K562 (cell line): ENCODE results near the gene PRCP. TPM values are rescaled to one million over a fixed set of nuclear protein-coding genes. Genes with fewer than 3 reads are reported as not detected.

ENCODE experiments used
- ATAC-seq: fragments of 200-7000 bp; cut with Tn5 transposase; 3 replicates; pipeline ENCODE4 v1.9.1; 2020; ENCODE audit warnings: moderate library complexity
- BruUV-seq: library from RNA; stranded (reverse); fragments of 400-500 nt; replicated peaks from 2 replicates; lab custom pipeline; 2021; lab: Mats Ljungman, UMichigan
- CTCF ChIA-PET: fragments of 300-600 bp; formaldehyde crosslinking; extraction: SDS; loops from one replicate; lab custom pipeline; 2021; ENCODE audit warnings: low intra/inter-chr PET ratio; lab: Yijun Ruan, JAX
- POLR2A ChIA-PET: fragments of 300-600, 350-650 bp; sonication (Branson Sonifier 250); formaldehyde crosslinking; extraction: SDS; loops from one replicate; lab custom pipeline; 2021; ENCODE audit warnings: antibody characterized with exemption, inconsistent platforms; lab: Yijun Ruan, JAX
- DNase-seq, 4 experiments: peaks; one replicate each; pipeline versions ENCODE4 v3.0.0 to v3.0.0-alpha.2; 2011 to 2018; ENCODE audit warnings: low spot score in 3 of 4, mixed read lengths in 3 of 4; ENCODE audit errors: extremely low read depth in 1 of 4
- FAIRE-seq: peaks from 2 replicates; lab custom pipeline; 2011; peaks lifted over from hg19 to GRCh38; lab: Jason Lieb, UNC
- H2AFZ ChIP-seq: 2 replicates; pipeline ENCODE4 v1.6.0; 2011; ENCODE audit warnings: low read depth, low read length, control low read depth, inconsistent platforms
- H3K27ac ChIP-seq: fragments of 200-600 bp; 3 replicates; pipeline ENCODE4 v1.8.0; 2011; ENCODE audit warnings: low read depth, mild to moderate bottlenecking, control low read depth, inconsistent platforms, low read length, moderate library complexity, mixed read lengths; ENCODE audit errors: extremely low read depth
- H3K27me3 ChIP-seq, 2 experiments: fragments of 300-600 bp in 1 of 2; 2 replicates in 1 of 2; 3 replicates in 1 of 2; pipeline versions ENCODE4 v1.6.0 to v1.8.0; 2011; ENCODE audit warnings: inconsistent platforms in 2 of 2, low read length in 2 of 2, mild to moderate bottlenecking in 1 of 2, mixed read lengths in 1 of 2, moderate library complexity in 1 of 2; ENCODE audit not compliant: control insufficient read depth in 2 of 2, insufficient read depth in 2 of 2
- H3K36me3 ChIP-seq: fragments of 300-600 bp; 3 replicates; pipeline ENCODE4 v1.8.0; 2011; ENCODE audit warnings: mild to moderate bottlenecking, low read length, inconsistent platforms; ENCODE audit not compliant: control insufficient read depth, insufficient read depth
- H3K4me1 ChIP-seq, 2 experiments: fragments of 200-600 bp in 1 of 2; replicated peaks in 1 of 2; 2 replicates in 1 of 2; 3 replicates in 1 of 2; pipeline versions ENCODE4 v1.5.1 to v1.8.0; 2011; ENCODE audit warnings: inconsistent platforms in 2 of 2, low read length in 2 of 2, mild to moderate bottlenecking in 1 of 2, mixed read lengths in 1 of 2, moderate library complexity in 1 of 2; ENCODE audit not compliant: control insufficient read depth in 2 of 2, insufficient read depth in 2 of 2
- H3K4me2 ChIP-seq: 2 replicates; pipeline ENCODE4 v1.6.1; 2011; ENCODE audit warnings: low read length, control low read depth, inconsistent platforms, mixed read lengths; ENCODE audit not compliant: insufficient read depth
- H3K4me3 ChIP-seq: fragments of 200-600 bp; sonication (generic), shearing (Covaris generic); 2 replicates; pipeline ENCODE4 v1.5.1; 2016; ENCODE audit warnings: control low read depth, inconsistent platforms
- H3K79me2 ChIP-seq: fragments of 200-600 bp; 3 replicates; pipeline ENCODE4 v1.8.0; 2011; ENCODE audit warnings: low read length, inconsistent platforms; ENCODE audit not compliant: control insufficient read depth, insufficient read depth
- H3K9ac ChIP-seq, 2 experiments: 2 replicates each; pipeline versions ENCODE4 v1.6.0 to v1.6.1; 2011; ENCODE audit warnings: low read depth in 2 of 2, low read length in 2 of 2, control low read depth in 1 of 2, inconsistent platforms in 1 of 2, mild to moderate bottlenecking in 1 of 2, mixed read lengths in 1 of 2; ENCODE audit not compliant: insufficient read depth in 1 of 2
- H3K9me1 ChIP-seq: one replicate; pipeline ENCODE4 v1.6.0; 2011; ENCODE audit warnings: inconsistent platforms, mild to moderate bottlenecking, low read length, moderate library complexity; ENCODE audit not compliant: control insufficient read depth, insufficient read depth
- H3K9me3 ChIP-seq: replicated peaks from 2 replicates; pipeline ENCODE4 v1.5.1; 2011; ENCODE audit warnings: low read depth, low read length, inconsistent platforms; ENCODE audit not compliant: control insufficient read depth, insufficient read depth
- H4K20me1 ChIP-seq: replicated peaks from 2 replicates; pipeline ENCODE4 v1.6.1; 2011; ENCODE audit warnings: low read length, inconsistent platforms, mixed read lengths; ENCODE audit not compliant: control insufficient read depth, insufficient read depth
- ADNP ChIP-seq: fragments of 200-800 bp; sonication (Bioruptor generic); IDR thresholded peaks from 2 replicates; pipeline ENCODE4 v1.6.1; 2016; ENCODE audit warnings: missing genetic modification characterization, missing compliant biosample characterization
- CLOCK ChIP-seq: fragments of 250-450 bp; sonication (Bioruptor Pico); IDR thresholded peaks from 2 replicates; pipeline ENCODE4 v1.4.0; 2020; ENCODE audit warnings: mild to moderate bottlenecking, moderate library complexity, borderline replicate concordance
- CREB5 ChIP-seq: fragments of 250-450 bp; sonication (Bioruptor Pico); IDR thresholded peaks from 2 replicates; pipeline ENCODE4 v1.5.0; 2020; ENCODE audit warnings: mild to moderate bottlenecking
- CTBP1 ChIP-seq: fragments of 450-650 bp; IDR thresholded peaks from 2 replicates; pipeline ENCODE4 v1.6.1; 2016; ENCODE audit warnings: borderline replicate concordance
- EHMT2 ChIP-seq: fragments of 450-650 bp; IDR thresholded peaks from 2 replicates; pipeline ENCODE4 v1.6.1; 2018; ENCODE audit warnings: antibody characterized with exemption
- FOXK2 ChIP-seq, 2 experiments: fragments of 450-650 bp; IDR thresholded peaks in 1 of 2; conservative IDR thresholded peaks in 1 of 2; 2 replicates each; pipeline ENCODE4 v1.6.1; 2016; ENCODE audit warnings: low read depth in 2 of 2, mild to moderate bottlenecking in 1 of 2
- FOXP1 ChIP-seq: sonication (generic); formaldehyde crosslinking; IDR thresholded peaks from 2 replicates; pipeline ENCODE4 v1.8.0; 2022; ENCODE audit warnings: mild to moderate bottlenecking, missing genetic modification reagents
- GMEB1 ChIP-seq: fragments of 250-450 bp; sonication (Bioruptor Pico); IDR thresholded peaks from 2 replicates; pipeline ENCODE4 v1.4.0; 2020; ENCODE audit warnings: mild to moderate bottlenecking
- KLF1 ChIP-seq: fragments of 450-650 bp; IDR thresholded peaks from 2 replicates; pipeline ENCODE4 v1.6.1; 2016; ENCODE audit warnings: missing genetic modification characterization, missing compliant biosample characterization
- MCM2 ChIP-seq: fragments of 450-650 bp; IDR thresholded peaks from 2 replicates; pipeline ENCODE4 v1.6.1; 2017; ENCODE audit warnings: low read depth, mild to moderate bottlenecking
- SETDB1 ChIP-seq: IDR thresholded peaks from one replicate; pipeline ENCODE4 v1.6.1; 2012; ENCODE audit warnings: low read length, control low read depth, inconsistent platforms
- SPI1 ChIP-seq: IDR thresholded peaks from 2 replicates; pipeline ENCODE4 v1.6.1; 2011; ENCODE audit warnings: low read depth, low read length, control low read depth, borderline replicate concordance
- TGIF2 ChIP-seq: sonication (generic); formaldehyde crosslinking; IDR thresholded peaks from 2 replicates; pipeline ENCODE4 v1.8.1; 2022; ENCODE audit warnings: mild to moderate bottlenecking, missing genetic modification reagents, moderate library complexity
- ZNF146 ChIP-seq: IDR thresholded peaks from one replicate; pipeline ENCODE4 v1.6.1; 2018; ENCODE audit warnings: missing compliant biosample characterization; ENCODE audit not compliant: unreplicated experiment
- ZNF282 ChIP-seq: sonication (generic); formaldehyde crosslinking; IDR thresholded peaks from 2 replicates; pipeline ENCODE4 v1.8.1; 2023; ENCODE audit warnings: missing genetic modification reagents
- ZNF589 ChIP-seq: fragments of 200-800 bp; sonication (Bioruptor generic); IDR thresholded peaks from 2 replicates; pipeline ENCODE4 v1.6.1; 2016; ENCODE audit warnings: low read depth, missing genetic modification characterization, missing compliant biosample characterization
- WGBS: fragments of 100-300 bp; shearing (Covaris generic); methylation state at CpG from one replicate; pipeline ENCODE4 v1.1.6; 2016; ENCODE audit warnings: low coverage, mixed read lengths; ENCODE audit not compliant: insufficient coverage; ENCODE audit errors: missing lambda C conversion rate; 5-methylcytosine and 5-hydroxymethylcytosine counted together
- in situ Hi-C: fragments of 300-500 bp; cut with MboI; formaldehyde crosslinking; loops from 4 replicates; pipeline ENCODE4 v1.15.0; 2018; ENCODE audit warnings: inconsistent platforms, mixed read lengths
- intact Hi-C: fragments of 100-400 bp; cut with micrococcal nuclease; formaldehyde crosslinking; loops from 2 replicates; pipeline ENCODE4 v1.14.2; 2022
- polyA plus RNA-seq, 8 experiments: library from polyadenylated mRNA; depleted of rRNA in 4 of 8; stranded (reverse) in 5 of 8; unstranded in 3 of 8; fragments of >200 nt; fragmentation: Nextera tagmentation in 2 of 8; fragmentation: Illumina TruSeq in 1 of 8; extraction: Ambion mirVana in 2 of 8; extraction: Trizol in 1 of 8; gene quantifications; 2 replicates each; pipeline versions ENCODE4 v1.2.1 to v1.2.3, GENCODE V29; 2011 to 2014; ENCODE audit warnings: inconsistent platforms in 1 of 8, missing spikeins in 1 of 8
- total RNA-seq, 7 experiments: library from RNA; depleted of rRNA in 6 of 7; stranded (reverse); fragments of >200 nt in 6 of 7; fragmentation: Illumina TruSeq in 2 of 7; extraction: Trizol in 2 of 7; gene quantifications; 2 replicates each; pipeline versions ENCODE4 v1.2.1 to v1.2.3, GENCODE V29; 2011 to 2021; ENCODE audit warnings: low replicate concordance in 1 of 7

Gene PRCP
- total and polyA plus RNA-seq, 9 of the 15 experiments (the other 6 are each of a cell fraction or from before 2014, with no cell fraction given) = 9.5 to 43.1 (median 23.2) TPM

- no peak for TF ChIP-seq GMEB1 (CRISPR knock-in tag)
- TF ChIP-seq ZNF589 (CRISPR knock-in tag) = no peak
Measured at GRCh38 chr11:82792822-82793569, 107.2 kb downstream of the PRCP start (continued).

- no peaks in the 10 kb centered on the region for H3K36me3 ChIP-seq
- ChIA-PET CTCF (no interaction called here), POLR2A (interaction anchor here (0.6 to 1.8 kb wide), 4 partner anchors 10 to 98 kb away, joined by 3 to 5 read pairs (median 4); no protein-coding TSS in a partner anchor)
- TF ChIP-seq SETDB1 = no peak
- TF ChIP-seq TGIF2 (CRISPR knock-in tag) = no peak
- TF ChIP-seq CREB5 (CRISPR knock-in tag) = no peak
- no peak for TF ChIP-seq CLOCK
- no peak for TF ChIP-seq MCM2
- TF ChIP-seq CTBP1 = no peak
- TF ChIP-seq SPI1 = no peak
- peak; percentile 54; the same call in 1 of the 2 replicates for TF ChIP-seq ADNP (tag)
- TF ChIP-seq FOXK2 (conservative IDR thresholded peaks at IDR 0.05 in 1 of 2, IDR thresholded peaks at IDR 0.05 in 1 of 2; ENCODE audit: low read depth in 2 of 2) = no peak
- no peak for TF ChIP-seq EHMT2
- no peak for TF ChIP-seq KLF1 (tag)
- TF ChIP-seq ZNF282 (CRISPR knock-in tag) = no peak
- no peak for TF ChIP-seq ZNF146
- no peak for TF ChIP-seq FOXP1
Measured at GRCh38 chr11:82792319-82792718, 107.9 kb downstream of the PRCP start.

More at GRCh38 chr11:82792319-82792718, 107.9 kb downstream of the PRCP start:
- Histone ChIP-seq H3K27ac (peak overlapping the region; percentile 57), H3K4me3 (no peak overlapping the region), H2AFZ (peak overlapping the region; percentile 25; the same call in 1 of the 2 replicates), H3K79me2 (no peaks in the 10 kb centered on the region), H3K9me1 (no peaks in the 10 kb centered on the region), H3K9me3 (no peaks in the 10 kb centered on the region), H3K4me2 (peak overlapping the region; percentile 32; the same call in 1 of the 2 replicates), H3K27me3 (no peaks in the 10 kb centered on the region), H3K9ac (no peak overlapping the region), H3K4me1 (peaks cover 29 to 46% of the 10 kb centered on the region in 2 experiments), H4K20me1 (no peaks in the 10 kb centered on the region)
- no peak for FAIRE-seq
- in situ Hi-C loops = no loop called here
- WGBS = 11% methylated on average over 5 of the region's 5 CpGs
- no peak for DNase-seq
- intact Hi-C loops = loop anchor here (5.0 kb wide), 1 partner anchor 70 kb away; no protein-coding TSS in a partner anchor
- peak; percentile 20 for ATAC-seq
- BruUV-seq = no TSS peak
